Measurements from ENCODE around the gene YPEL3. TPM values are rescaled to one million over a fixed set of nuclear protein-coding genes. Genes with fewer than 3 reads are reported as not detected.
A peak's percentile ranks its signal among the peaks of the same experiment; 100 is the strongest.

YPEL3 gene
- total and polyA plus RNA-seq, 2 of the 8 experiments (the other 6 are each of a cell fraction or from before 2014, with no cell fraction given), result 40.3 to 53.3 TPM

GRCh38 chr16:30052671-30053372, 43.2 kb downstream of the YPEL3 start:
- H3K9ac ChIP-seq (replicated peaks in 1 of 4; ENCODE audit: extremely low read depth in 1 of 4, low read depth in 3 of 4, low read length in 3 of 4), result peak overlapping the region in 3 of 4 experiments; percentile 45 to 63 (median 53); a peak in 4 of 7 replicates
- H3K4me3 ChIP-seq (ENCODE audit: extremely low read depth in 1 of 4, insufficient read depth in 2 of 4, low read depth in 3 of 4, low read length in 4 of 4), result peak overlapping the region; percentile 68 to 80 (median 78)
- H3K36me3 ChIP-seq (ENCODE audit: control insufficient read depth in 2 of 4, insufficient read depth in 4 of 4, low read length in 3 of 4), result no peaks in the 10 kb centered on the region
- peak overlapping the region; percentile 76 to 94 for H3K4me2 ChIP-seq (ENCODE audit: insufficient read depth in 1 of 2, low read depth in 2 of 2, low read length in 2 of 2)
- no peak overlapping the region for H2BK120ac ChIP-seq (replicated peaks; ENCODE audit: low read depth, low read length)
- no peaks in the 10 kb centered on the region for H4K20me1 ChIP-seq (replicated peaks in 1 of 2; ENCODE audit: control insufficient read depth in 1 of 2, insufficient read depth in 2 of 2, low read length in 2 of 2)
- H2BK15ac ChIP-seq (ENCODE audit: low read length), result no peak overlapping the region
- peaks cover 6% of the 10 kb centered on the region for H3K23me2 ChIP-seq (ENCODE audit: low read depth, low read length)
- H4K91ac ChIP-seq (replicated peaks; ENCODE audit: insufficient read length, low read length), result no peak overlapping the region
- no peaks in the 10 kb centered on the region for H3K9me3 ChIP-seq (ENCODE audit: insufficient read depth in 2 of 2, low read depth in 1 of 2, low read length in 1 of 2)
- no peak overlapping the region for H2BK12ac ChIP-seq (ENCODE audit: low read depth, low read length)
- no peak overlapping the region; the same call in 1 of the 2 replicates for H3K18ac ChIP-seq (ENCODE audit: extremely low read depth, low read length)
- H3K14ac ChIP-seq (ENCODE audit: insufficient read length), result no peak overlapping the region
- H4K5ac ChIP-seq (ENCODE audit: insufficient read length, low read depth, low read length), result no peak overlapping the region
- peak overlapping the region; percentile 64 for H3K56ac ChIP-seq (replicated peaks; ENCODE audit: insufficient read length, low read depth, low read length)
- H3K27ac ChIP-seq (ENCODE audit: low read depth, low read length), result no peak overlapping the region
- peaks cover 0 to 4% (median 2%) of the 10 kb centered on the region in 4 experiments; a peak in 3 of 7 replicates for H3K4me1 ChIP-seq (replicated peaks in 1 of 4; ENCODE audit: control insufficient read depth in 3 of 4, insufficient read depth in 4 of 4, low read length in 3 of 4)
- H2BK20ac ChIP-seq (ENCODE audit: low read length), result no peak overlapping the region
- peaks cover 0 to 5% (median 2%) of the 10 kb centered on the region in 4 experiments; a peak in 2 of 7 replicates for H3K27me3 ChIP-seq (replicated peaks in 1 of 4; ENCODE audit: control insufficient read depth in 3 of 4, extremely low read depth in 1 of 4, insufficient read depth in 3 of 4, low read length in 3 of 4)
- H3K23ac ChIP-seq (ENCODE audit: insufficient read length), result no peak overlapping the region
- DNase-seq (ENCODE audit: low read depth in 1 of 2, low spot score in 2 of 2), result peak in 1 of 2 experiments; percentile 98
- no peaks in the 10 kb centered on the region for H3K79me1 ChIP-seq (ENCODE audit: low read depth, low read length)
- peak overlapping the region; percentile 77; the same call in 1 of the 2 replicates for H2AFZ ChIP-seq (ENCODE audit: low read length)
- no peak overlapping the region for H3K4ac ChIP-seq (replicated peaks; ENCODE audit: insufficient read length, low read depth, low read length)
- no peak overlapping the region for H2AK5ac ChIP-seq (ENCODE audit: low read depth, low read length)
- 20% methylated on average over 19 of the region's 58 CpGs; no CpG with 5 or more reads in 1 of the 2 experiments for WGBS, 2 experiments (ENCODE audit: extremely low coverage in 1 of 2, insufficient coverage in 1 of 2, insufficient read length in 1 of 2, insufficient replicate concordance in 2 of 2, low coverage in 1 of 2, low lambda C conversion rate in 2 of 2, missing lambda C conversion rate in 1 of 2)
- no peak overlapping the region for H4K8ac ChIP-seq (ENCODE audit: extremely low read depth, insufficient read depth, low read length)
- no peak for FAIRE-seq
- POLR2A ChIA-PET (ENCODE audit: partially characterized antibody), result interaction anchor here (0.8 to 7.6 kb wide), 7 partner anchors 9 to 243 kb away, joined by 3 to 88 read pairs (median 4); partner anchors contain the start of genes ALDOA and TLCD3B
- no peaks in the 10 kb centered on the region for H3K79me2 ChIP-seq (ENCODE audit: control insufficient read depth in 1 of 2, insufficient read depth in 2 of 2, low read length in 2 of 2)
- no peak overlapping the region for H2BK5ac ChIP-seq (ENCODE audit: low read depth, low read length)
- CTCF ChIA-PET (ENCODE audit: partially characterized antibody), result interaction anchor here (0.8 to 6.1 kb wide), 7 partner anchors 8 to 41 kb away, joined by 3 to 23 read pairs (median 3); partner anchors contain the start of gene TLCD3B
- TF ChIP-seq E2F6 (IDR thresholded peaks at IDR 0.05) (peak; percentile 99), SP1 (IDR thresholded peaks at IDR 0.05; ENCODE audit: low read depth, low read length) (0 out of 2 replicates have a peak, but pooled peaks have one; percentile 25), CEBPB (IDR thresholded peaks at IDR 0.05; ENCODE audit: low read depth, low read length) (peak; percentile 53; the same call in 1 of the 2 replicates), KDM4A (IDR thresholded peaks at IDR 0.05; ENCODE audit: low read depth, low read length, severe bottlenecking) (peak; percentile 41), JUND (IDR thresholded peaks at IDR 0.05; ENCODE audit: low read length) (no peak), SIX5 (IDR thresholded peaks at IDR 0.05; ENCODE audit: low read depth, low read length) (no peak), GABPA (IDR thresholded peaks at IDR 0.05; ENCODE audit: borderline replicate concordance, insufficient read depth, low read length) (no peak), BACH1 (IDR thresholded peaks at IDR 0.05; ENCODE audit: low read length) (0 out of 2 replicates have a peak, but pooled peaks have one; percentile 34), POLR2A (IDR thresholded peaks at IDR 0.05; ENCODE audit: control extremely low read depth in 1 of 2, low read depth in 2 of 2, low read length in 2 of 2) (no peak), CBX8 (IDR thresholded peaks at IDR 0.05; ENCODE audit: borderline replicate concordance, low read depth, low read length) (no peak), CREB1 (IDR thresholded peaks at IDR 0.05) (peak; percentile 74)
